Liver (tissue), 3 donors: Measurements from ENCODE around the gene CYP2R1.

Experiments
- ATF3 ChIP-seq: IDR thresholded peaks from 2 replicates; pipeline ENCODE4 v1.6.1; 2016; ENCODE audit warnings: antibody characterized with exemption
- CTCF ChIP-seq: fragments of 150-350 bp; IDR thresholded peaks from 2 replicates; pipeline ENCODE4 v1.5.1; 2017; ENCODE audit warnings: improper control_type of control experiment, low read depth, low read length; ENCODE audit not compliant: missing input control
- EGR1 ChIP-seq, 2 donors: IDR thresholded peaks; 2 replicates each; pipeline ENCODE4 v1.6.1; 2016 to 2018; ENCODE audit warnings: antibody characterized with exemption in 2 of 2, low read depth in 2 of 2
- GABPA ChIP-seq, 2 donors: IDR thresholded peaks in 1 of 2; conservative IDR thresholded peaks in 1 of 2; 2 replicates each; pipeline ENCODE4 v1.6.1; 2016; ENCODE audit warnings: antibody characterized with exemption in 2 of 2, mild to moderate bottlenecking in 1 of 2, moderate library complexity in 1 of 2
- JUND ChIP-seq, 2 donors: IDR thresholded peaks; 2 replicates each; pipeline ENCODE4 v1.6.1; 2016; ENCODE audit warnings: antibody characterized with exemption in 2 of 2
- MAX ChIP-seq: IDR thresholded peaks from 2 replicates; pipeline ENCODE4 v1.6.1; 2016; ENCODE audit warnings: antibody characterized with exemption
- REST ChIP-seq: IDR thresholded peaks from 2 replicates; pipeline ENCODE4 v1.6.1; 2016; ENCODE audit warnings: antibody characterized with exemption, mild to moderate bottlenecking
- SP1 ChIP-seq: IDR thresholded peaks from 2 replicates; pipeline ENCODE4 v1.6.1; 2018; ENCODE audit warnings: antibody characterized with exemption, mild to moderate bottlenecking
- YY1 ChIP-seq: IDR thresholded peaks from 2 replicates; pipeline ENCODE4 v1.6.1; 2016; ENCODE audit warnings: antibody characterized with exemption, mild to moderate bottlenecking
- donor health status: healthy.
- donor health status: healthy.

GRCh38 chr11:14907411-14908213 lies 15.6 kb upstream of the CYP2R1 start:
- peak; percentile 66 for TF ChIP-seq CTCF
- TF ChIP-seq MAX = no peak
- no peak for TF ChIP-seq ATF3
- TF ChIP-seq EGR1 (IDR thresholded peaks at IDR 0.05; ENCODE audit: low read depth in 2 of 2) = no peak
- TF ChIP-seq YY1 = no peak
- TF ChIP-seq JUND (IDR thresholded peaks at IDR 0.05) = no peak
- TF ChIP-seq REST = no peak
- no peak for TF ChIP-seq GABPA (IDR thresholded peaks at IDR 0.05 in 1 of 2, conservative IDR thresholded peaks at IDR 0.05 in 1 of 2)
- no peak for TF ChIP-seq SP1
